Stimulated activated CD8-positive, alpha-beta memory T cell treated with anti-CD3 and anti-CD28 coated beads, Interleukin-4, amount 100 ng/mL, for 4 hours (primary cell): Measurements from ENCODE around the gene SDC3.
"Not testable (repeated sequence)": the region's sequence is repeated elsewhere in the genome, so short reads cannot be mapped to it uniquely, and the experiment has no call there.

Experiments
- DNase-seq, 2 donors: peaks; one replicate each; pipeline ENCODE4 v3.0.0-alpha.2; 2020; ENCODE audit warnings: low read depth in 2 of 2, low spot score in 1 of 2

The SDC3 gene

GRCh38 chr1:30877205-30877912 lies 31.2 kb downstream of the SDC3 start:
- DNase-seq, result no peak

DNA sequence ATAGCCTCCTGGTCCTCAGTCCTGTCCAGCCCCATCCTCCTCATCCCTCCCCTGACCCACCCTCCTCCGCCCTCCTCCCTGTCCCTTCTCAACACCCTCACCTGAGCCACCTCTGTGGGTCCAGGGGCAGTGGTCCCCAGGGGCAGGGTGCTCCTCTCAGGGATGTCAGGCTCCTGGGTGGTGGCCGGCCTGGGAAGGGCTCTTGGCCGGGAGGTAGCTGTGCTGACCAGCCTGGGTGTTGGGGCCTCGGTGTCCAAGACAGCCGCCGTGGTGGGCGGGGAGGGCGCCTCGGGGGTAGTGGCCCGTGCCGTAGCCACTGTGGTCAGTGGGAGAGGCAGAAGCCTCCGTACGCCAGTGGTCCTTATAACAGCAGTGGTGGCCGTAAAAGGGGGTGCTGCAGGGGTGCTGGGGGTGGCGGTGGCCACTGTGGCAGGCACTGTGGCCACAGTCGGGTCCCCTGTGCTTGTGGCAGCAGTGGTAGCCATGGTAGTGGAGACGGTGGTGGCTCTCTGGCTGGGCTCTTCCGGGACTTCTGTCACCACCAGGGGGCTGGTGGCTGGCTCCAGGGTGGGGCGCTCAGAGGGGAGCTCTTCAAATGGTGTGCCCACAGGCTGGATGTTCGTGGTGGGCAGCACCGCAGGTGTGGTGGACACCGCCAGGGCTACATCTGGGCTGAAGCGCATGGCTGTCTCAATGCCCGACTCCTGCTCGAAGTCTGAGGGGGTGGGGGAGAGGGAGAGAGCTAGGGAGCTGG lies 31.9 kb downstream of the SDC3 start:
- no peak for DNase-seq

GRCh38 chr1:30875916-30876315 lies 32.6 kb downstream of the SDC3 start:
- no peak for DNase-seq

- DNase-seq, result no peak
Measured at GRCh38 chr1:30875197-30875596, 33.4 kb downstream of the SDC3 start.

GRCh38 chr1:30874176-30874575 lies 34.4 kb downstream of the SDC3 start:
- DNase-seq, result no peak

GRCh38 chr1:30872948-30873263 lies 35.7 kb downstream of the SDC3 start:
- DNase-seq, result no peak

- DNase-seq, result no peak
Measured at GRCh38 chr1:30872033-30872947, 36.3 kb downstream of the SDC3 start.

DNA sequence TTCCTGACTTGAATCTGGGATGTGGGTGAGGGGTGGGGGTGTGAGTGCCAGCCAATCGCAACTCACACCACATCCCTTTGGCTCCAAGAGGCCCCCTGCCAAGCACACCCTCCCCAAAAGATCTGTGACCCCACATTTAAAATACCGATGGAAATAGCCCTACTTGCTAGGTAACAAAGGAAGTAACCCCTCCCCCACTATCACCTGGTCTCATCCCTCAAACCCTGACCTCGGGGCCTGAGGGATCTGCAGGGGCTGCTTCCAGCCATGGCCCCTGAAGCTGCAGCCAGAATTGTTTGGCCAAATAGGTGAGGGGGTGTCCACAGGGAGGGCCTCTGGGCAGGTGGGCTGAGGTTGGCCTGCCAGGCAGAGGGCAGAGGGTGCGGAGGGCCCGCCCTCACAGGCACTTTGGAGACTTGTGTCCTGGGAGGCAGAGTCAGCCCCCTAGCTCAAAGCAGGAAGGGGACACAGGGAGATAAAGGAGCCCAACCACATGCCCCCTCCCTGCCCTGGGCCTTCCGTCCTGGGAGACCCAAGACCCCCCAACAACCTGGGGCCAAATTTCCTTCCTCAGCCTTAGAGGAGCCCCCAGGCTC lies 37.2 kb downstream of the SDC3 start:
- no peak for DNase-seq

DNA sequence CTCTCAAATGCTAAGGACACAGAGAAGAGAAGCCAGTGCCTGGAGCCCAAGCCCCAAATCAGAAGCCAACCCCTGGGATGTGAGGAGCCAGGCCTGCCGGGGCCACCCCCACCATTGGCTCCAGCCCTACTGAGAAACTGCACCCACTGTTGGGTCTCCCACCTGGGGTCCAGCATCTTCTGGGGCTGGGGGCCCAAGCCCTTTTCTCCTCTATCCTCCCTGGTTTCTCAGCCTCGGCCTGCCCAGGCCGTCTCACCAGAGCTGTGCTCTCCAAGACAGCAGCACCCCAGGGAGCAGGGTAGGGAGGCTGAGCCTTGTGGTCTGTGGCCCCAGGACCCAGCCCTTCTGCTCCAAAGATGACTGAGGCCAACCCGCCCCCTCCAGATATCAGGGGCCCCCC lies 37.9 kb downstream of the SDC3 start:
- DNase-seq, result no peak

GRCh38 chr1:30870035-30870434 lies 38.5 kb downstream of the SDC3 start:
- DNase-seq, result no peak

DNA sequence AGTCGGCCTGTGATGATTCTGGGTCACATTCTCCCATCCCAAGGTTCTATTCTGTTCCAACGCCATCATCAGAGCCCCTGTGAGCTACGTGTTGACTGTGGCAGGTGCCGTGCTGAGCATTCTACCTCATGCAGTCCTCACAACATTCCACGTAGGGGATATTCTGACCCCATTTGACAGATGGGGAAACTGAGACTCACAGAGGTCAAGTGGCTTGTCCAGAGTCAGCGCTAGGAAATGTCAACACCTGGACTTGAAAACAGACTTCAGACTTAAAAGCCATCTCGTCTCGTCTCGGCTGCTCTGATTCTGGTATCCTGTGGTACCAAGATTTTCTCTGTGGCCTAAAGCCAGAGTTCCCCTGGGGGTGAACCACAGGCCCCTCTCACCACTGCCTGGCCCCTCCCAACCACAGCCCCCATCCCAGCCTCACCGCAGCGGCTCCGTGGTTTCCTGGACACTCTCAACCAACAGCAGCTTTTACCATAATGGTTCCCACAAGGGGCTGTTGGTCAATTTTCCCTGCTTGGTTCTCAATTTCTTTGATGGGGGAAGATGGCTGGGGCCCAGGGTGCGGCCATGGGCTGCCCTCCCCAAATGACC lies 39.6 kb downstream of the SDC3 start:
- DNase-seq, result no peak

GRCh38 chr1:30868057-30868456 lies 40.5 kb downstream of the SDC3 start:
- not testable (repeated sequence) for DNase-seq

- DNase-seq, result no peak
Measured at GRCh38 chr1:30867537-30867936, 41.0 kb downstream of the SDC3 start.

DNA sequence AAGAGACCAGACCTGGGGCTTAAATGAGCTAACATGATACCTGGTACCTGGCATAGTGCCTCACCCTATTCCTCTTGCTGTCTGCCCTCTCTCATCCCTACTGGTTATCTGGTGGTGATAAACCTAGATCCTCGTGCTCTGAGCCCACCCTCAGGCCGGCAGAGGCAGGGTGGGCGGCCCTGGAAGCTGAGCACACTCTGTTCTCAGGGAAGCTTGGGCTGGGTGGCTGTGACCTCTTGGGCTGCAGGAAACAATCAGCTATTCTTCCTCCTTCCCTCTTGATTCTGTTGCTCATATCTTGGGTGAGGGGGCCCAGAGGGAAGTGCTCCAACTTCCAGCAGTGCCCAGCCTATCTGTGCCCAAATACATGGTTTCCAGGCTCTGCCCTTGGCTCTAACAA lies 42.0 kb downstream of the SDC3 start:
- no peak for DNase-seq

GRCh38 chr1:30864681-30865080 lies 43.9 kb downstream of the SDC3 start:
- no peak for DNase-seq

- no peak for DNase-seq
Measured at GRCh38 chr1:30863858-30864604, 44.5 kb downstream of the SDC3 start.

DNA sequence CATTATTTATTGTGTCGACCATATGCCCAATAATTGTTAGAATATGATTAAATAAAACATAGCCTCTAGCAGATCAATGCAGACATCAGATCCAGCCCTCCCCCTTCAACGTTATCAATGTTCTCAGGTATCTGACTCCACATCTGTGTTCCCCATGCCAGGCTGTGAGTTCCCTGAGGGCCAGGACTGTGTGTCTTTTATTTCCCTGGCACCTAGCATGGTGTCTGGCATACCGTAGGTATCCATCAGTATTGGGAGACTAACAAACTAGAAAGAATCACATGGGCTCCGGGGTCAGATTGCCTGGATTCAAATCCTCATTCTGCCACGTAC lies 48.3 kb downstream of the SDC3 start:
- no peak for DNase-seq

DNA sequence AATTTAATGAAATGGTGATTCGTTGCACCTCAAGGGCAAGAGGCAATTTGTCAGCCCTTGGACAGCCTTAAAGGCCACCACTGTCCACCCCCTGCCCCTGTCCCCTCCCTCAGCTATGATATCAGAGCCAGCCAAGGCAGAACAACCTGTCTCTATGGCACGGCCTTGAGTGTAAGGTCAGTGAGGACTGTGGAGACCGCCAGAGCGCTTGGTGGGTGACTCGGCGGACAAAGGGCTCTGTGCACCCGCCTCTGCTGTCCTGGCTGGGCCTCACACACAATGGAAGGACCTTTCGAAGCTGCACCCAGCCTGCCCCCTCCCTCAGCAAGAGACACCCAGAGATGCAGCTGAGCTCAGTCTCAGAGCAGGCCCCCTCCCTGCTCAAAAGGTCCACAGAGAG lies 50.6 kb downstream of the SDC3 start:
- no peak for DNase-seq

DNA sequence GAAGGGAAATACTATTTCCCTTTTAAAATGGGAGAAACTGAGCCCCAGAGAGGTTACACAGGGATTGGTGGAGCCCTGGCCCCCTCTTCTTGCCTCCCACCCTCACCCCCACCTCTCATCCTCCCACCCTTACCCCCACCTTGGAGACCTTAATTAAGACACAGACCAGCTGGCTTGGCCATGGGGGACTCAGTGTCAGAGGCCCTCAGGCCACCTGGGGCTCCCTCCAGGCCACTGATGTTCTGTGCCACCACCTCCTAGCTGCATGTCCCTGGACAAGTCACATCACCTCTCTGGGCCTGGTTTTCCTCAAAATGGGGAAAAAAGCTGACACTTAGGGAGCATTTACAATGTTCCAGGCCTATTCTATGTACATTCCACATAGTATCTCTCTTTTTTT lies 51.5 kb downstream of the SDC3 start:
- DNase-seq, result no peak

- DNase-seq, result no peak
Measured at GRCh38 chr1:30856260-30856790, 52.2 kb downstream of the SDC3 start.
